ENCODE data around the gene FRY. TPM values are rescaled to one million over a fixed set of nuclear protein-coding genes. Genes with fewer than 3 reads are reported as not detected.

FRY gene
- total RNA-seq, 4 donors from 2014 or later = 32.0 to 111 (median 63.8) TPM

GRCh38 chr13:32272021-32272683 lies 240.6 kb downstream of the FRY start:
- Histone ChIP-seq H3K36me3 (no peaks in the 10 kb centered on the region), H3K9me3 (no peaks in the 10 kb centered on the region), H3K27ac (peak overlapping the region in 1 of 2 donors; percentile 38), H3K4me3 (no peak overlapping the region), H3K4me1 (no peaks in the 10 kb centered on the region), H3K27me3 (no peaks in the 10 kb centered on the region)
- intact Hi-C loops (cut with DNase I; ENCODE audit: low total_unique reads) = no loop called here
- TF ChIP-seq, protein P1, sequence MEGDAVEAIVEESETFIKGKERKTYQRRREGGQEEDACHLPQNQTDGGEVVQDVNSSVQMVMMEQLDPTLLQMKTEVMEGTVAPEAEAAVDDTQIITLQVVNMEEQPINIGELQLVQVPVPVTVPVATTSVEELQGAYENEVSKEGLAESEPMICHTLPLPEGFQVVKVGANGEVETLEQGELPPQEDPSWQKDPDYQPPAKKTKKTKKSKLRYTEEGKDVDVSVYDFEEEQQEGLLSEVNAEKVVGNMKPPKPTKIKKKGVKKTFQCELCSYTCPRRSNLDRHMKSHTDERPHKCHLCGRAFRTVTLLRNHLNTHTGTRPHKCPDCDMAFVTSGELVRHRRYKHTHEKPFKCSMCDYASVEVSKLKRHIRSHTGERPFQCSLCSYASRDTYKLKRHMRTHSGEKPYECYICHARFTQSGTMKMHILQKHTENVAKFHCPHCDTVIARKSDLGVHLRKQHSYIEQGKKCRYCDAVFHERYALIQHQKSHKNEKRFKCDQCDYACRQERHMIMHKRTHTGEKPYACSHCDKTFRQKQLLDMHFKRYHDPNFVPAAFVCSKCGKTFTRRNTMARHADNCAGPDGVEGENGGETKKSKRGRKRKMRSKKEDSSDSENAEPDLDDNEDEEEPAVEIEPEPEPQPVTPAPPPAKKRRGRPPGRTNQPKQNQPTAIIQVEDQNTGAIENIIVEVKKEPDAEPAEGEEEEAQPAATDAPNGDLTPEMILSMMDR (IDR thresholded peaks at IDR 0.05) = no peak
- TF ChIP-seq POLR2A (IDR thresholded peaks at IDR 0.05) = no peak
- DNase-seq = no peak

DNA sequence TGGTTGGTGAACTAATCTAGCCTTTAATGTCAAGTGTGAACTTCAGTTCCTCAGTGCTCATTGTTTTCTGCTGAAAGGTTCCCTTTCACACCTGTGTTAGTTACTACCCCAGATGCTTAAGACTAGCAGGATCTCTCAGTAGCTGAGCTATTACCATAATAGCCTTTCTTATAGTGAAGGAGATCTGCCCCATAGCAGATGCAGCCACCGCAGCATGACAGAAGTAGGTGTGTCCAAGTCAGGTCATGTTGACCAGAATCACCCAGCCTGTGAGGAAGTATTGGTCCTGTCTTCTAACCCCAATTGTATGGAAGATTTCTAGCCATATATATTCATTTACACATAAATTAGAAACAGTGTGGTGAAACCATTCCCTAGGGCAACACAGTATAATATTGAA lies 246.3 kb downstream of the FRY start:
- H3K36me3 ChIP-seq = no peaks in the 10 kb centered on the region
- H3K27me3 ChIP-seq = no peaks in the 10 kb centered on the region
- no peak for DNase-seq
- TF ChIP-seq, protein P1 (IDR thresholded peaks at IDR 0.05) = no peak
- no peak for TF ChIP-seq POLR2A (IDR thresholded peaks at IDR 0.05)
- no peak overlapping the region for H3K4me3 ChIP-seq
- no peaks in the 10 kb centered on the region for H3K4me1 ChIP-seq
- H3K9me3 ChIP-seq = no peaks in the 10 kb centered on the region
- no peak overlapping the region for H3K27ac ChIP-seq
- intact Hi-C loops (cut with DNase I; ENCODE audit: low total_unique reads) = no loop called here

DNA sequence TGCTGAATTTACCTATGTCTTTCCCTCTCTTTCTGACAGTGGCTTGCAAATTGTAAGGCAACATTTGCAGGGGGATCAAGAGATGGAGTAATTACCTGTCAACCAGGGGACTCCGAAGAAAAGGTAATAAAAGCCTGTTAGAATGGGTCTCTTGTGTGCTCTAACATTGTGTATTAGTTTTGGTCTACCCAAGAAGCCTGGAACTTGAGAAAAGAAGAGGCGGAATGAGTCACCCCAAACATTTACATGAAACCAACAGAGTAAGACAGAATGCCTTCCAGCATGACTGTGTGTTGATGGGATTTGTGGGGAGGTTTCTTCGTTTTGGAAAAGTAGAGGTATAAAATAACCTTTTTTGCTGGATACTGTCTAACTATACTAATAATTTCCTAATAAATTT lies 246.9 kb downstream of the FRY start:
- Histone ChIP-seq H3K9me3 (no peaks in the 10 kb centered on the region), H3K27me3 (no peaks in the 10 kb centered on the region), H3K36me3 (no peaks in the 10 kb centered on the region), H3K4me3 (no peak overlapping the region), H3K4me1 (no peaks in the 10 kb centered on the region), H3K27ac (no peak overlapping the region)
- intact Hi-C loops (cut with DNase I; ENCODE audit: low total_unique reads) = no loop called here
- no peak for DNase-seq
- TF ChIP-seq, protein P1 (IDR thresholded peaks at IDR 0.05) = no peak
- no peak for TF ChIP-seq POLR2A (IDR thresholded peaks at IDR 0.05)

DNA sequence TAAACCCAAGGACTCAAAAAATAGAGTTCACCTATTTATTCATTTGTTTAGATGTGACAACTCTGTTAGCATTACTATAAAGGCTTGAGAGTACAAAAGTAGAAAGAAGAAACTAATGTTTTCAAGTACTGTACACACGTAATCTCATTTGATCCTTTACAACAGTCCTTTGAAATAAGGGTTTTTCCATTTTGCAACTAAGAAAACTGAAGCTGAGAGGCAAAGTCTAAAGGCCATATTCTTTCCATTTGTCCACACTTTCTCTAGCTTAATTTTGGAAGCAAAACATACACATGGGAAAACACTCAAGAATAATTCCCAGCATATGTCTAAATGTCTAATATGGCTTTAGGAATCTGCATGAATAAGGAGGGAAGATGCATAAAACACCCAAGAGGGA lies 249.5 kb downstream of the FRY start:
- DNase-seq = no peak
- intact Hi-C loops (cut with DNase I; ENCODE audit: low total_unique reads) = no loop called here

GRCh38 chr13:32282096-32282711 lies 250.6 kb downstream of the FRY start:
- Histone ChIP-seq H3K27ac (no peak overlapping the region), H3K4me1 (no peaks in the 10 kb centered on the region), H3K36me3 (no peaks in the 10 kb centered on the region), H3K4me3 (no peak overlapping the region), H3K9me3 (no peaks in the 10 kb centered on the region), H3K27me3 (no peaks in the 10 kb centered on the region)
- TF ChIP-seq POLR2A (IDR thresholded peaks at IDR 0.05) = no peak
- TF ChIP-seq, protein P1 (IDR thresholded peaks at IDR 0.05) = no peak
- intact Hi-C loops (cut with DNase I; ENCODE audit: low total_unique reads) = no loop called here
- DNase-seq = no peak

More for the DNA sequence above, 249.5 kb downstream of the FRY start:
- H3K36me3 ChIP-seq = no peaks in the 10 kb centered on the region
- H3K9me3 ChIP-seq = no peaks in the 10 kb centered on the region
- H3K4me1 ChIP-seq = no peaks in the 10 kb centered on the region
- H3K4me3 ChIP-seq = no peak overlapping the region
- H3K27me3 ChIP-seq = no peaks in the 10 kb centered on the region
- H3K27ac ChIP-seq = no peak overlapping the region
- no peak for TF ChIP-seq POLR2A (IDR thresholded peaks at IDR 0.05)
- TF ChIP-seq, protein P1 (IDR thresholded peaks at IDR 0.05) = no peak

Data from uterus (tissue), 4 donors.